CD4-positive, alpha-beta T cell treated with Interleukin-4 for 4 hours (primary cell): ENCODE results near the gene TGFBR3L.

Source experiments
- DNase-seq: peaks from one replicate; pipeline ENCODE4 v3.0.0-alpha.2; 2020

Gene TGFBR3L

GRCh38 chr19:7963566-7963965, 48.9 kb downstream of the TGFBR3L start:
- no peak for DNase-seq

- DNase-seq: no peak
Observed at GRCh38 chr19:7965259-7965841, 50.7 kb downstream of the TGFBR3L start.

- no peak for DNase-seq
Observed at GRCh38 chr19:7965921-7966665, 51.5 kb downstream of the TGFBR3L start.

GRCh38 chr19:7968008-7968795, 53.6 kb downstream of the TGFBR3L start:
- DNase-seq: no peak
